Measurements from ENCODE around the gene MYO7B.

DNA sequence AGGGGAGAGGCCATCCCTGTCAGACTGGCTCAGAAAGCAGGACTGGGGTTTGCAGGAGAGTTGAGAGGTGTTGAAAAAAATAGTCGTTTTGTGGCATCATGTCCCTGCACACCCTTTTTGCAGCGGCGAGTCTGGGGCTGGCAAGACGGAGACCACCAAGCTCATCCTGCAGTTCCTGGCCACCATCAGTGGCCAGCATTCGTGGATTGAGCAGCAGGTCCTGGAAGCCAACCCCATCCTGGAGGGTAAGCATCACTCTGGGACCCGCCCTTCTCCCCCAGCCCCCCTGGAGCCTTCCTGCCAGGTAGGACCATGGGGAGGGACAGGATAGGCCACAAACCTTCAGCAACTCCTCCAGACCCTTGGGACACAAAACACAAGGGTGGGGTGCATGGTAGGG, 34.2 kb downstream of the MYO7B start:
- TF ChIP-seq, protein P1, sequence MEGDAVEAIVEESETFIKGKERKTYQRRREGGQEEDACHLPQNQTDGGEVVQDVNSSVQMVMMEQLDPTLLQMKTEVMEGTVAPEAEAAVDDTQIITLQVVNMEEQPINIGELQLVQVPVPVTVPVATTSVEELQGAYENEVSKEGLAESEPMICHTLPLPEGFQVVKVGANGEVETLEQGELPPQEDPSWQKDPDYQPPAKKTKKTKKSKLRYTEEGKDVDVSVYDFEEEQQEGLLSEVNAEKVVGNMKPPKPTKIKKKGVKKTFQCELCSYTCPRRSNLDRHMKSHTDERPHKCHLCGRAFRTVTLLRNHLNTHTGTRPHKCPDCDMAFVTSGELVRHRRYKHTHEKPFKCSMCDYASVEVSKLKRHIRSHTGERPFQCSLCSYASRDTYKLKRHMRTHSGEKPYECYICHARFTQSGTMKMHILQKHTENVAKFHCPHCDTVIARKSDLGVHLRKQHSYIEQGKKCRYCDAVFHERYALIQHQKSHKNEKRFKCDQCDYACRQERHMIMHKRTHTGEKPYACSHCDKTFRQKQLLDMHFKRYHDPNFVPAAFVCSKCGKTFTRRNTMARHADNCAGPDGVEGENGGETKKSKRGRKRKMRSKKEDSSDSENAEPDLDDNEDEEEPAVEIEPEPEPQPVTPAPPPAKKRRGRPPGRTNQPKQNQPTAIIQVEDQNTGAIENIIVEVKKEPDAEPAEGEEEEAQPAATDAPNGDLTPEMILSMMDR (IDR thresholded peaks at IDR 0.05; ENCODE audit: insufficient read depth, low read length) = no peak
- TF ChIP-seq, protein P2, sequence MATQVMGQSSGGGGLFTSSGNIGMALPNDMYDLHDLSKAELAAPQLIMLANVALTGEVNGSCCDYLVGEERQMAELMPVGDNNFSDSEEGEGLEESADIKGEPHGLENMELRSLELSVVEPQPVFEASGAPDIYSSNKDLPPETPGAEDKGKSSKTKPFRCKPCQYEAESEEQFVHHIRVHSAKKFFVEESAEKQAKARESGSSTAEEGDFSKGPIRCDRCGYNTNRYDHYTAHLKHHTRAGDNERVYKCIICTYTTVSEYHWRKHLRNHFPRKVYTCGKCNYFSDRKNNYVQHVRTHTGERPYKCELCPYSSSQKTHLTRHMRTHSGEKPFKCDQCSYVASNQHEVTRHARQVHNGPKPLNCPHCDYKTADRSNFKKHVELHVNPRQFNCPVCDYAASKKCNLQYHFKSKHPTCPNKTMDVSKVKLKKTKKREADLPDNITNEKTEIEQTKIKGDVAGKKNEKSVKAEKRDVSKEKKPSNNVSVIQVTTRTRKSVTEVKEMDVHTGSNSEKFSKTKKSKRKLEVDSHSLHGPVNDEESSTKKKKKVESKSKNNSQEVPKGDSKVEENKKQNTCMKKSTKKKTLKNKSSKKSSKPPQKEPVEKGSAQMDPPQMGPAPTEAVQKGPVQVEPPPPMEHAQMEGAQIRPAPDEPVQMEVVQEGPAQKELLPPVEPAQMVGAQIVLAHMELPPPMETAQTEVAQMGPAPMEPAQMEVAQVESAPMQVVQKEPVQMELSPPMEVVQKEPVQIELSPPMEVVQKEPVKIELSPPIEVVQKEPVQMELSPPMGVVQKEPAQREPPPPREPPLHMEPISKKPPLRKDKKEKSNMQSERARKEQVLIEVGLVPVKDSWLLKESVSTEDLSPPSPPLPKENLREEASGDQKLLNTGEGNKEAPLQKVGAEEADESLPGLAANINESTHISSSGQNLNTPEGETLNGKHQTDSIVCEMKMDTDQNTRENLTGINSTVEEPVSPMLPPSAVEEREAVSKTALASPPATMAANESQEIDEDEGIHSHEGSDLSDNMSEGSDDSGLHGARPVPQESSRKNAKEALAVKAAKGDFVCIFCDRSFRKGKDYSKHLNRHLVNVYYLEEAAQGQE (IDR thresholded peaks at IDR 0.05; ENCODE audit: insufficient replicate concordance, low read depth) = no peak
- TF ChIP-seq POLR2AphosphoS5 (IDR thresholded peaks at IDR 0.05; ENCODE audit: low read depth) (no peak), SPI1 (IDR thresholded peaks at IDR 0.05; ENCODE audit: borderline replicate concordance, low read depth) (no peak), GABPA (IDR thresholded peaks at IDR 0.05; ENCODE audit: low read depth) (no peak)
